ENCODE measurements around the gene RAI14.
"Not testable (repeated sequence)": the region's sequence is repeated elsewhere in the genome, so short reads cannot be mapped to it uniquely, and the experiment has no call there.

Gene RAI14

GRCh38 chr5:34701442-34701841 lies 45.3 kb downstream of the RAI14 start:
- not testable (repeated sequence) for DNase-seq

- no peak for DNase-seq
Observed at GRCh38 chr5:34703767-34704713, 47.9 kb downstream of the RAI14 start.

DNA sequence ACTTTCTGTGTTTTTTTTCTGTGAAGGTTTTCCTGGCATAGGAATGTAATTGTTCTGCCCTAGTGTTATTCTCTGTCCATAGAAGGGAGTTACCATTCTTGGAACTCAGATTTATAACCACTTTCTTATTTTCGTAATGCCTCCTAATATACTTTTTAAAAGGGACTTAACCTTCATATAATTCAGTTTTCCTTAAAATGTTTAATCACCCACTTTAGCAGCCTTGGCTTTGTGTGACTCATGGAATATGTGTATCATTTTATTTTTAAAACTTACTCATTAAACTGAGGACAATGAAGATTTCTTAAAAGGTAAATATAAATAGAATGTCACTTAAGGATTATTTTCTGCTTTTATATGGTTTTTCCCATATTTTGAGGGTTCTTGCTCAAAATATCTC lies 50.0 kb downstream of the RAI14 start:
- DNase-seq = no peak

DNA sequence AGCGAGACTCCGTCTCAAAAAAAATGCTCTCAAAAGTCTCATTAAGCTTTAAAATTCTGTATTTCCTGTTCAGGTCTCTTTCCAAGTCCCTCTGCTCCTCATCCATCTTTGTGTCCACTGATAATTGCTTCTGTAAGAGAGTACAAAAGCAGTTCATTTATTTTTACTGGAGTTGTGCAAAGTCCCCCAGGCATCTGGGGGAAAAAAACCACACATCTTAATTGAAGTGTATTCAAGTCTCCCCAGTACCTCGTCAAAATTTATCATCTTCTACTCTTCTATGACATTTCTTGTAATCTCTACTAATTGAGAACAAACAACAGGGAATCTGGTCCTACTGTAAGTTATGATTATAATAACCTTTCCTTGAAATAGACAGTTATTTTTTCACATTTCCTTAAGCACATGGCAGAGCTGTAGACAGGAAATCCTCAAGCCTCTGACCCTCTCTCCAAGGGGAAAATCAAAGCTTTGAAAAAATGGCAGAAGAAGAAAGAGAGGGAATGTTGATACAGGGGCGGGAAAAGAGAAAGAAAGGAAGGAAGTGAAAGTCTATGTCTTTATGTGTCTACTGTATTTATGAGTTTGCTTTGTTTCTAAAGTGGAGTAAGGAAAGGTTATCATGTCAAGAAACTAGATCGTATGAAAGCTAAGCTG lies 51.5 kb downstream of the RAI14 start:
- DNase-seq = no peak

DNA sequence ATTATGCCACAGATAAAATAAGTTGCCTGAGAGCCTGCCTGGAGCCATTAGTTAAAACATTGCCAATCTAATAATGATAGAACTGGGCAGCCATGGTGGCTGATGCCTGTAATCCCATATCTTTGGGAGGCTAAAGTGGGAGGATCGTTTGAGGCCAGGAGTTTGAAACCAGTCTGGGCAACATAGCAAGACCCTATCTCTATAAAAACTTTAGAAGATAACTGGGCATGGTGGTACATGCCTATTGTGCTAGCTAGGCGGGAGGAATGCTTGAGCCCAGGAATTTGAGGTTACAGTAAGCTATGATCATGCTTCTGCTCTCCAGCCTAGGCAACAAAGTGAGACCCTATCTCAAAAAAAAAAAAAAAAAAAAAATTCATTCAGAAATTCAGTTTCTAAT lies 52.6 kb downstream of the RAI14 start:
- no peak for DNase-seq

- DNase-seq = no peak
Observed at GRCh38 chr5:34709861-34710673, 53.9 kb downstream of the RAI14 start.

GRCh38 chr5:34712565-34712964 lies 56.4 kb downstream of the RAI14 start:
- DNase-seq = no peak

DNA sequence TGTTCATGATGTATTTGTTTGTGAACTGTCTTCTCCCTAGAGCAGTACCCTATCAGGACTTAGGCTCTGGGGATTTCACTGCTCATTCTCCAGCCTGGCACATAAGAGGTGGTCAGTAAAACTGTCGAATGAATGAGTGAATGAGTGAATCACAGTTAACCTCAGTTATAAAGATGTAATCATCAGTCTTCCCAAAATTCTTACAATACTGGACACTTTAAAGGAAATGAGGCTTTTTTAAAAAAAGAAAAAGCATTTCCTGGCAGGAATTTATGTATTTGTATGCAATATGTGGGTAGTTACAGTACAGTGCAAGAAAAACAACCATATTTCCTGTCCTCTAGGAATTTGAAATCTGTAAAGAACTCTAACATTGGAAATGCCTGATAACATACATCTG lies 59.6 kb downstream of the RAI14 start:
- no peak for DNase-seq

- DNase-seq = no peak
Observed at GRCh38 chr5:34716986-34717385, 60.9 kb downstream of the RAI14 start.

- DNase-seq = no peak
Observed at GRCh38 chr5:34717426-34718327, 61.5 kb downstream of the RAI14 start.

- DNase-seq = no peak
Observed at GRCh38 chr5:34718516-34718915, 62.4 kb downstream of the RAI14 start.

GRCh38 chr5:34719029-34719428 lies 62.9 kb downstream of the RAI14 start:
- no peak for DNase-seq

- DNase-seq = no peak
Observed at GRCh38 chr5:34721327-34721726, 65.2 kb downstream of the RAI14 start.

DNA sequence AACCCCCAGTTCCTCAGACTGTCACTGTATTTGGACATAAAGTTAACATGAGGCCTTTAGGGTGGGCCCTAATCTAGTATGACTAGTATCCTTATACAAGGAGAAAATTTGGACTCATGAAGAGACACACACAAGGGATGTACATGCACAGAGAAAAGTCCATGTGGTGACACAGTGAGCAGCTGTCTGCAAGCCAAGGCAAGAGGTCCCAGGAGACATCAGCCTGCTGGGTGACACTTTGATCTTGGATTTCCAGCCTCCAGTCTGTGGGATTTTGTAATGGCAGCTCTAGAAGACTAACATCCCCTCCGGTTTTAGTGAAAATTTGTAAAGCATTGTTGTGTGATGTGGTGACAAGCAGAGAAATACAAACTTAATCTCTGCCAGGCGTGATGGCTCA lies 66.1 kb downstream of the RAI14 start:
- no peak for DNase-seq

GRCh38 chr5:34724741-34725140 lies 68.6 kb downstream of the RAI14 start:
- DNase-seq = no peak

GRCh38 chr5:34727166-34727749 lies 71.1 kb downstream of the RAI14 start:
- not testable (repeated sequence) for DNase-seq

DNA sequence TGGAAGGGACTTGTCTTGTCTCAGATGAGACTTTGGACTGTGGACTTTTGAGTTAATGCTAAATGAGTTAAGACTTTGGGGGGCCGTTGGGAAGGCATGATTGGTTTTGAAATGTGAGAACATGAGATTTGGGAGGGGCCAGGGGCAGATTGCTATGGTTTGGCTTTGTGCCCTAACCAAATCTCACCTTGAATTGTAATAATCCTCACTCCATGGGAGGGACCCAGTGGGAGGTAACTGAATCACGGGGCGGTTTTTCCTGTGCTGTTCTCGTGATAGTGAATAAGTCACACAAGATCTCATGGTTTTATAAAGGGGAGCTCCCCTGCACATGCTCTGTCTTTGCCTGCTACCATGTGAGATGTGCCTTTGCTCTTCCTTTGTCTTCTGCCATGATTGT lies 72.1 kb downstream of the RAI14 start:
- no peak for DNase-seq

DNA sequence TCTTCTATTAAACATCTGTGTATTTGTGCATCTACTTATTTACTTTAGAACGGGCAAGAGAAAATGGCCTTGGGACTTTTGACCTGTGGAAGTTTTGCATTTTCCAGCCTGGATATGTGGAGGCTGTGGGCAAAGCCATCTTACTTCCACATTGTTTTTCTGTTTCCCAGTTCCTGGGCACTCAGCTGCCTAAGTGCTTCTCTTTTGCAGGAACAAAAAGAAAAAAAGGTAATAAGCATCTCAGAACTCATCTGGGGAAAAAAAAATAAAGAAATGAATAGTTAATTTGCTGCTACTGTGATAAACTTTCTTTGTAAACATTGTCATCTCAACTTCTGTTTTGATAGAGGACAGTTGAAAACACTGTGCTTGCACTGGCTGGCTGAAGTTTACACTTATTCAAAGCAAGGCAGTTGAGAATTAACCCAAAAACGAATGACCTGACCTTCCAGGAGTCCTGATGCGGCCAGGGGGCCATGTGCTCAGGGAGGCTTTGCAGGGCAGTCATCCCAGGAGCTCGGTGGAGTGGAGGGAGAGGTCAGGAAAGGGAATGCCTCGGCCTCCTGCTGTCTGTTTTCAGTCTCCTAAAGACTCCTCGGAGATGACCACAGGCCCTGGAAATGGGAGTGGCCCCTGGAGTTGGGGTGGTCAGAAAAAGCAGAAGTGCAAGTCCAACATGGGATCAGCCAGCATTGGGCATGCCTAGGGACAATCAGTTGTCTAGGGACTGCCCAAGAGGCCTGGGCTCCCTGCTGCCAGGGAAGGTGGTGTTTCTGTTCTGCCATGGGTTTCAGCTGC lies 75.5 kb downstream of the RAI14 start:
- no peak for DNase-seq

- no peak for DNase-seq
Observed at GRCh38 chr5:34734326-34734725, 78.2 kb downstream of the RAI14 start.

DNA sequence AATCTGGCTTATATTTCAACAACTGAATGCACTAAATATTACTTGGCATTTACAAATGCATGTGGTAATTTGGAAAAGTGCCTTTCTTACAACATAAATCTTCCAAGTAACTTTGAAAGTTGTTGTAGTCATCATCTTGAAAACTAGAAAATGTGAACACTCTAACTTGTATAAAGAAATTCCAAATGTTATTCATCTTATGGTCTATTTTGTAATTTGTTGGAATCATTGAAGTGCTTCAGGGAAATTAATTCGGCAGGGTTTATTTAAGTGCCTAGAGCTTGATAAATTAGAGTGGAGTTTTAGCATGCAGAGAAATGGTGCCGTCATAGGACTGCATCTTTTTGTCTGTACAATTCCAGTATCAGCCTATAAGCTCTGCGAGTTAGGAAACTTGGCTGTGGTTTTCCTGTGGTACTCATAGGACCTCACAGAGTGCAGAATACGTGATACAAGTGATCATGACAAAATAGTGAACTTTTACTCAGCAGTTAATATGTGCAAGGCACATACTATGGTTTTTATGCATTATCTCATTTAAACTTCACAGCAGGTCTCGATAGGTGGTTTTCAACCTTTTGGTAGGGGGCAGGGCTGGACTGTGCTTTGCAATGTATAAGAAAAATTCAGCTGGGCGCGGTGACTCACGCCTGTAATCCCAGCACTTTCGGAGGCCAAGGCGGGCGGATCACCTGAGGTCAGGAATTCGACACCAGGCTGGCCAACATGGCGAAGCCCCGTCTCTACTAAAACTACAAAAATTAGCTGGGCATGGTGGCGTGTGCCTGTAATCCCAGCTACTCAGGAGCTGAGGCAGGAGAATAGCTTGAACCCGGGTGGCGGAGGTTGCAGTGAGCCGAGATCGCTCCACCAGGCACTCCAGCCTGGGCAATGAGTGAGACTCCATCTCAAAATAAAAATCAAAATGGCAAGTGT lies 79.6 kb downstream of the RAI14 start:
- no peak for DNase-seq
